HG03432 (cell line): ENCODE data around the gene GRM8.
A peak's percentile ranks its signal among the peaks of the same experiment; 100 is the strongest.

Experiments
- ATAC-seq: cut with Tn5 transposase; IDR thresholded peaks from one replicate; pipeline ENCODE4 v1.9.1; 2021; ENCODE audit warnings: mild to moderate bottlenecking, moderate library complexity; ENCODE audit not compliant: unreplicated experiment

GRM8 gene

DNA sequence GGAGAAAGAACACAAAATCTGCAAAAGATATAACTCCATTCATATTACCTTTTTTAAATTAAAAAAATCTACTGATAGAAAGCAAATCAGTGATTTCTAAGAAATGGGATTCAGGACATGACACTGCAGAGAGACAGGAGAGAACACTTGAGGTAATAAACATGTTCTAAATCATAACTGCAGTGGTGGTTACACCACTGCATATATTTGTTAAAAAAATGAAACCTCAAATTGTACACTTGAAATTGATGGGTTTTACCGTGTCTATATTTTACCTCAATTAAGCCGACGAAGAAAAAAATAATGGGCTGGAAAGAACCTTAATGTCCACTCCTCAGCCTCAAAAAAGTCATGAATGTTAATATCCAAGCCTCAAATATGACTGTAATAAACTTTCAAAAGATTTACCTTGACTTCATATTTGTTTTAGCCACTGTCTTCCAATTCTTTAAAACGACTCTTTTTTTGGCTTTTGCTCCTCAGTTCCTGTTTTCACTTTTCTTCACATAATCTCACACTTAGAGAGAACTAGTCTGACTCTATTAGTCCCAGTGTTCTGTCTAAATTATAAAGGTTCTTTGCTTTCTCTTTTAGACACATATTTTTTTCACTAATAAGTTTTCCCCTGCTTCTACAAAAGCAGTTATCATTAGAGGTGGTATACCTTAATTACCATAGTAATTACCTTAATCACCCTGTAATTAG lies 502.4 kb downstream of the GRM8 start:
- ATAC-seq = no peak

GRCh38 chr7:126728967-126729366 lies 523.8 kb downstream of the GRM8 start:
- no peak for ATAC-seq

GRCh38 chr7:126727930-126728391 lies 524.8 kb downstream of the GRM8 start:
- peak; percentile 50 for ATAC-seq

- ATAC-seq = no peak
These were observed 528.7 kb downstream of the GRM8 start for GRCh38 chr7:126723966-126724544.

DNA sequence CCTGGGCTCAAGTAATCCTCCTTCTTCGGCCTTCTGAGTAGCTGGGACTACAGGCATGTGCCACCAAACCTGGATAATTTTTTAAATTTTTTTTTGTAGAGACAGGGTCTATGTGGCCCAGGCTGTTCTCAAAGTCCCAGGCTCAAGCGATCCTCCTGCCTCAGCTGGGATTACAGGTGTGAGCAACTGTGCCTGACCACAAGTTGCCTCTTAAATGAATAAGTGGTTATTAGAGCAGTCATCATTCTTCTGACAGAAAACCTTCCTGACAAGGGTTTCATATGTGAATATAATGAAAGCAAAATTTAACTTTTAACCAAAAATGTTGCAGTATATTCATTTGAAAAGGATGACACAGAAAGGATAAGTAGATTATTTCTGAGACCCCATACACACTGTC lies 532.5 kb downstream of the GRM8 start:
- peak; percentile 92 for ATAC-seq

DNA sequence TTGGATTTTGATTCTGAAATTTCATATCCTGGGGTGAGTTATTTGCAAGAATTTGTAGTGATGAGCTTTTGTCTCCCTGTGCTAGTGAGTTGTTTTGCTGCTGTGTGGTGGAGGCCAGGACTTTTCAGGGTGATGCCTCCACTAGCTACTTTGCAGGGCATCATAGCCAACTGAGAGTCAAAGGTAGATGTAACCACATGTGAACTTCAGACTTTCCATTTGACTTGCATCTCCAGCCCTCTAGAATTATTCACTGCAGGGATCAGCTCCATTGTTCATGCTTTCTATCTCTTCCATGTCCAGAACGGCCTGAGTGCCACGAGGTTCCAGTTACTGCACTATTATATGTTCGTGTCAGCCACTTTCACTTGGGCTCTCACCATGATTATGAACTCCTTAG lies 534.3 kb downstream of the GRM8 start:
- peak; percentile 30 for ATAC-seq

- ATAC-seq = no peak
These were observed 536.4 kb downstream of the GRM8 start for GRCh38 chr7:126716321-126716720.

DNA sequence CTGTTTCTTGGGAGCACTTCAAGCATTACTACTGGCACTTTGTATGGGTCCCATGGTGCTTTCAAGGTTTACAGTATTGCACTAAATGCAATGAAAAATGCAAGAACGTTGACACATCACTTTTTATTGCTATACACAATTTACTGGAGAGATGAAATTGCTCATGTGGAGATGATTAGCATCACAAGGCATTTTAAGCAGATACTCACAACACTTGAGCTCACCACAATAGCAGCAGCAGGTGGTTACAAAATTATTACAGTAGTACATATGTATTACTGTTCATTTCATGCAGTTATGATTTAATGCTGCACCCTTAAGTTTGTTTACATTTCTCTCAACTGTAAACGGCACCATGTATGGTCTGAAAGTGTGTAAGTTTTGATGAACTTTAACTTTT lies 537.7 kb downstream of the GRM8 start:
- no peak for ATAC-seq

DNA sequence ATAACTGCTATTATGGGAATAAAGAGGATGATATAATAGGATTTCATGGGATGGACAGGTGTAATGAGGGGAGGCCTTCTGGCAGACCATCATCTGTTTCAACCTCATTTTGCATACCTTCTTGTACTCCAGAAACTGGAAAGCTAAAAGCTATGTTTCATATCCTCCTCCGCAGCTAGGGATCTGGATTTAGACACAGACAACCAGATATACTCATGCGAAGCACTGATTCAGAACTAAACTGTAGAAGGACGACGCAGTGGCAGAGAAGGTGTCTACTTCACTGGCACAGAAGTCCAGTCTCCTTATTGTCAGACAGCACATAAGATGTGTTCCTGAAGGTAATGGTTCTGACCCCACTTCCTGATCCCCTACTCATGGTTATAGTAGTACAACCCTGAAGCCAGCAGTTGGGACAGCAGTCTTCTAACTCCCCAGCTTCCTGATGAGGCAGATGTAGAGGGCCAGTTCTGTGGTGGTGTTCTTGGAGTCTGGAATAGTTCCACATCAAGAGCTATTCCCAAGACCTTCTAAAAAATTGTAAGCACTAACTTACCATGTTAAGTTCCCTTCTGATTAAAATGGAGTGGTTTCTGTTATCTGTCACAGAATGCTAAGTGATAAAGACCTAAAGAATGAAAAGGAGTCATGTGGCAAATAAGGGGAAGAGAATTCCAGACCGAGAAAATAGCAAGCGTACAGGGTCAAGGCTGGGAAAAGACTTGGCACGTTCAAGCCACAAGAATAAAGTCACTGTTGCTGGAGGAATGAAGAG lies 550.3 kb downstream of the GRM8 start:
- peak; percentile 61 for ATAC-seq

GRCh38 chr7:126700807-126701604 lies 551.7 kb downstream of the GRM8 start:
- peak; percentile 87 for ATAC-seq

DNA sequence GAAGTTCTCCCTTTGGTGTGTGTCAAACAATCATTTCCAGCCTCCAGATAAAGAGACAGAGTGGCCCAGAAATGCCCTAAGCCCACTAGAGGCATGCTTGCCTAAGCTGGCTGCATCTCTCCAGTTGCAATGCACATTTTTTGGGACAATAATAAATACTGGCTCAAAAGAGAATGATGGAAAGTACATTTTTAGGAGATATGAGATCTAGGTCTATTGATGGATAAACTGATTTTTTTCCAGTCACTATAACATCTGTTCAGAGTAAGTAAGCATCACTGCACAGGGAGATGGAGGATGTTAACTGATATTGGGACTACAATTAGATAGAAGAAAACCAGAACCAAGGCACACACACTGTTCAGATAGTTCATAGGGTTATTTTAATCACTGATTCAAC lies 553.0 kb downstream of the GRM8 start:
- no peak for ATAC-seq

- no peak for ATAC-seq
These were observed 553.8 kb downstream of the GRM8 start for GRCh38 chr7:126698909-126699308.

DNA sequence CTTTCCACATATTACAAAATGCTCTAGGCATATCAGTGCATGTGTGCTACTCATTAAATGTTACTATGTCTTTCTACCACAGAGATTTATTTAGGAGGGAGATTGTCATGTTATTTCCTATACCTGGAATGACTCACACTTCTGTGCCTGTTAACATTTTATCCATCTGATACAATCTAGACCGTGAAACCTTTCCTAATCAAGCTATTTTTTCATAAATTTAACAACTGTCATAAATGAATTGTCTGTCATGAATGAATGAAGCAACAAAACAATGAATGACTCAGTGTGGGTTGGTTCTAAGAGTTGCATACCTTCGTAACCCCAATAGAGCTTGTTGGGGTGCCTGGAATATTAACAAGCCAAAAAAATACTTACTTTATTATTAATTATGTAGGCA lies 554.3 kb downstream of the GRM8 start:
- no peak for ATAC-seq

DNA sequence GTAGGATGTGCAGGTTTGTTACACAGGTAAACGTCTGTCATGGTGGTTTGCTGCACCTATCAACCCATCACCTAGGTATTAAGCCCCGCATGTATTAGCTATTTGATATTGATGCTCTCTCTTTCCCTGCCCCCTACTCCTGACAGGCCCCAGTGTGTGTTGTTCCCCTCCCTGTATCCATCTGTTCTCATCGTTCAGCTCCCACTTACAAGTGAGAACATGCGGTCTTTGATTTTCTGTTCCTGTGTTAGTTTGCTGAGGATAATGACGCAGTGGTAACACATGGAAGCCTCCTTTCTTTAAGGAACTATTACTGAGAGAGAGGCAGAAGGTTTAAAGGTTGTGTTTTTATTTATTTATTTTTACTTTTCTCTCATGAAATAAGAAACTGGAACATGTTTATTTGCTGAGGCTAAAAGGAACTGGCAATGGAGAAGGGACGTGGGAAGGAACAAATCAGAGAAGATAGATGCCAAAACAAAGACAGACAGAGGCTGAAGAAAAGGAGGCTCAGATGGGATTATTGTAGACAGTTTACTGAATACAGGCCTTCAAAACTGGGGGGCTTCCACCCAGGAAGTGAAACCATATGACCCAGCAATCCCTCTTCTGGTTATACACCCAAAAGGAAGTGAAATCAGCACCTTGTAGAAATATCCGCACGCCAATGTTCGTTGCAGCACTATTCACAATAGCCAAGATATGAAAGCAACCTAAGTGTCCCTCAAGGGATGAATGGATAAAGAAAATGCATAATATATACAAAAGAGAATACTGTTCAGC lies 556.3 kb downstream of the GRM8 start:
- ATAC-seq = peak; percentile 43

DNA sequence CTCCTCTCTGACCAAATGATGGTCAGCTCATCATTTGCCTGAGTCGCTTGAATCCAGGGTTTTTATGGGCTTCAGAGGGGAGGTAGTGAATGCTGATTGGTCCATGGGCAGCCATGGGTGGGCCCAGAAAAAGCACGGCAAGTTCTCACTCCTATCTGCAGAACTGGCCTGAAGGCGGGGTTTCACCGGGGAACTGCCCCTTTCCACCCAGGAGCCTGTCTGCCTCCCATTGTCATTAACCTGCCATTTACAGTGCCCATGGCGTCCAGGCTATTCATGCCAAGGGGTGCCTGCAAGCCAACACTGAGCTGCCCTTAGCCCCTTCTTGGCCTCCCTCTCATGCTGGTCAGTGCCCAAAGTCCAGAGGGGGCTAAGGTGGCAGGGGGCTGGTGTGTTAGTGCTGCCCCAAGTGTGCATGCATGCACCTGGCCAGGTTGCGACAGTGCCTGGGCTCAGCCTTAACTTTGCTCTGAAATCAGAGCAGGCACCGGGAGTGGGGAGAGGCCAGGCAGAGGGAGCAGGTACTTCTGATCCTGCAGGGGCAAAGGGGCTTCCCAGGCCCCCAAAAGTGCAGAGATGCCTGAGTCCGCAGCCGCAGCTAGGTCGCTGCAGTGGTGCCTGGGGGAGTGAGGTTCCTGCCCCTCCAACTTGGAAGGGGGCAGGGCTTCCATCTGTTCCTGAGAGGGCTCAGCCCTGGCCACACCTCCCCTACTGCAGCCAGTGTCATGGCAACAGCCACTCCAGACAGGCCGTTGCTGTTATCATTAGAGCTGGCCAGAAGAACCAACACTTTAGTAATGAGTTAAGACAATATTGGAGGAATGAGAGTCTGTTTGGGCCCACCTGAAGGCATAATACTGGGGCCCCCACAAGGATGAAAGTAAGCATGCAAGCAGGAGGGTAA lies 561.6 kb downstream of the GRM8 start:
- no peak for ATAC-seq

DNA sequence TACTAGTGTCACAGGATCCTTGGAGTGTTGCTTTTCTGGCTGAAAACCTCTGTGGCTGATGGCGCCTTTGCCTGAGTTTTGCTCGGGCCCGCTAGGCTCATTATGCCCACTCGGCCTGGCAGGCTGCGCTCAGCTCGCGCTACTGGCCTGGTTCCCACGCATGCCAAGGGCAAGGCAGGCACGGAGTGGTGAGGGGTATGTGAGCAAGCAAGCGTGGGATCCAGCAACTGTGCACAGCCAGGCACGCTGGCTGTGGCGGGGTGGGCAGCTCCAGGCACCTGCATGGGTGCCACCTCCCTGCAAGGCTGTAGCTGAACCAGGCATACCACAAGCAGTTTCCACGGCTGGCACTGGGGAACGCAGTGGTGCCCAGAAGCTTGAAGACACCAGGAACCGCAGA lies 562.6 kb downstream of the GRM8 start:
- no peak for ATAC-seq

DNA sequence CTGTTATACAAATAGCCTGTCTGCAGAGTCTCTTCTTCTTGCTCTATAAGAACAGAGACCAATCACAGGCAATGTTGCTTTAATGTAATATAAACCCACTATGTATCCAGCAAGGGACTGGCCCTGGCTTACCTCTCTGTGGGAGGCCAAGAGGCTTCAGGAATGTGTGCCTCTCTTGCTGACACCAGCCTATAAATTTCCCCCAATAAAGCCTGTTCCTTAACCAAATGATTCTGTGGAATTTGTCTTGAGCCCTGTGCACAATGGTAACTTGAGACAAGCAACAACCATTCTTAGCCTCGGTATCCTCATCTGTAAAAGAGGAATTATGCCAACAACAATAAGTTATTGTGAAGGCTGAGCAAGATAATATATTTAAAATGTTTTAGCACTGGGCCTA lies 563.7 kb downstream of the GRM8 start:
- no peak for ATAC-seq

GRCh38 chr7:126686474-126686873 lies 566.3 kb downstream of the GRM8 start:
- no peak for ATAC-seq

GRCh38 chr7:126685596-126685995 lies 567.1 kb downstream of the GRM8 start:
- ATAC-seq = no peak
